ENCODE measurements around the gene TPP1. TPM values are rescaled to one million over a fixed set of nuclear protein-coding genes. Genes with fewer than 3 reads are reported as not detected.
A peak's percentile ranks its signal among the peaks of the same experiment; 100 is the strongest.

The TPP1 gene
- total and polyA plus RNA-seq, 9 of the 15 experiments (the other 6 are each of a cell fraction or from before 2014, with no cell fraction given): 7.5 to 75.8 (median 15.7) TPM

DNA sequence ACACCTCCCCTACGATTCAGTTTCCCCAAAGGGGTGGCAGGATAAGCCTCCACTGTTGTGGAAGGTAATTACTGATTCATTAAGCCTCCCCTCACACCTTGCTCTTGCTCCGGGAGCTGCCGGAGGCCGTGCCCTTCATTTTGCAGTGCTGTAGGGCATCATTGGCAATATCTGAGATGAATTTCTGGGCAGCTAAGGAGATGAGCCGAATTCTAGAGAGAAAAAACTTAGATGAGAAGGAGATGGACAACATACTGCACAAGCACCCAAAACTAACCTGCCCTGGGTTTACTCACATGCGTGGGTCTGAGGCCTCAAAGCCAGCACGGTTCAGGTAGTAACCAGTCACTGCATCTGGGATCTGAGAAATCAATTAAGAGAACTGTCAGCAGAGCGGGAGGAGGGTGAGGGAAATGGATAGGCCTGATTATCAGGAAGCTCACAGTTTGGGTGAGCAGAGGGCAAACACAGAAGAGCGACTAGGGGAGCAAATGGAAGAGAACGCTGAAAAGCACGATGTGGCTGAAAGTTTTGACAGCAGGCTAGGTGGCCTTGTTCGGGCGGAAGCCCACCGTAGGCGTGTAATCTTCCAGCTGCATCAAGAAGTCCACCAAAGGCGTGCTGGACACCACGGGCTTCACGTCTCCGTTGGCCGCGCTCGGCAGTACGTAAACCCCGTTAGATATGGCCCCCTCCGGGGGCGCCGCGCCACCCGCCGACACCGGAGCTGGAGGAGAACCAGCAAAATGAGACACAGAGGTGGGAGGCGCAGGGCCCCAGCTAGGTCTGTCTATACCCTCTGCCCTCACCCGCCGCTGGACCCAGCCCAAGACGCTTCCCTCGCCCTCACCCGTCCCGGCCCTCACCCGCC, 7.9 kb downstream of the TPP1 start (continued):
- TF ChIP-seq, protein P1, sequence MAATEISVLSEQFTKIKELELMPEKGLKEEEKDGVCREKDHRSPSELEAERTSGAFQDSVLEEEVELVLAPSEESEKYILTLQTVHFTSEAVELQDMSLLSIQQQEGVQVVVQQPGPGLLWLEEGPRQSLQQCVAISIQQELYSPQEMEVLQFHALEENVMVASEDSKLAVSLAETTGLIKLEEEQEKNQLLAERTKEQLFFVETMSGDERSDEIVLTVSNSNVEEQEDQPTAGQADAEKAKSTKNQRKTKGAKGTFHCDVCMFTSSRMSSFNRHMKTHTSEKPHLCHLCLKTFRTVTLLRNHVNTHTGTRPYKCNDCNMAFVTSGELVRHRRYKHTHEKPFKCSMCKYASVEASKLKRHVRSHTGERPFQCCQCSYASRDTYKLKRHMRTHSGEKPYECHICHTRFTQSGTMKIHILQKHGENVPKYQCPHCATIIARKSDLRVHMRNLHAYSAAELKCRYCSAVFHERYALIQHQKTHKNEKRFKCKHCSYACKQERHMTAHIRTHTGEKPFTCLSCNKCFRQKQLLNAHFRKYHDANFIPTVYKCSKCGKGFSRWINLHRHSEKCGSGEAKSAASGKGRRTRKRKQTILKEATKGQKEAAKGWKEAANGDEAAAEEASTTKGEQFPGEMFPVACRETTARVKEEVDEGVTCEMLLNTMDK (IDR thresholded peaks at IDR 0.05; ENCODE audit: borderline replicate concordance, insufficient read depth, low read depth, low read length, poor library complexity, severe bottlenecking): no peak
- no peak for TF ChIP-seq RBM14 (IDR thresholded peaks at IDR 0.05; ENCODE audit: borderline replicate concordance, insufficient read depth, low read depth, low read length)
- TF ChIP-seq, protein P2, sequence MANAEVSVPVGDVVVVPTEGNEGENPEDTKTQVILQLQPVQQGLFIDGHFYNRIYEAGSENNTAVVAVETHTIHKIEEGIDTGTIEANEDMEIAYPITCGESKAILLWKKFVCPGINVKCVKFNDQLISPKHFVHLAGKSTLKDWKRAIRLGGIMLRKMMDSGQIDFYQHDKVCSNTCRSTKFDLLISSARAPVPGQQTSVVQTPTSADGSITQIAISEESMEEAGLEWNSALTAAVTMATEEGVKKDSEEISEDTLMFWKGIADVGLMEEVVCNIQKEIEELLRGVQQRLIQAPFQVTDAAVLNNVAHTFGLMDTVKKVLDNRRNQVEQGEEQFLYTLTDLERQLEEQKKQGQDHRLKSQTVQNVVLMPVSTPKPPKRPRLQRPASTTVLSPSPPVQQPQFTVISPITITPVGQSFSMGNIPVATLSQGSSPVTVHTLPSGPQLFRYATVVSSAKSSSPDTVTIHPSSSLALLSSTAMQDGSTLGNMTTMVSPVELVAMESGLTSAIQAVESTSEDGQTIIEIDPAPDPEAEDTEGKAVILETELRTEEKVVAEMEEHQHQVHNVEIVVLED (CRISPR knock-in tag; IDR thresholded peaks at IDR 0.05): no peak
- no peak for TF ChIP-seq ZNF408 (CRISPR knock-in tag; IDR thresholded peaks at IDR 0.05; ENCODE audit: low read depth)
- no peak for TF ChIP-seq ZNF311 (CRISPR knock-in tag; IDR thresholded peaks at IDR 0.05)
- no peak for TF ChIP-seq ESRRA (IDR thresholded peaks at IDR 0.05; ENCODE audit: borderline replicate concordance, low read depth)
- TF ChIP-seq CEBPG (CRISPR knock-in tag; IDR thresholded peaks at IDR 0.05): no peak
- no peak for TF ChIP-seq CEBPG (tag; conservative IDR thresholded peaks at IDR 0.05 in 1 of 2, IDR thresholded peaks at IDR 0.05 in 1 of 2)
- TF ChIP-seq TBL1XR1 (IDR thresholded peaks at IDR 0.05; ENCODE audit: low read length in 2 of 2): no peak
- TF ChIP-seq, protein P3, sequence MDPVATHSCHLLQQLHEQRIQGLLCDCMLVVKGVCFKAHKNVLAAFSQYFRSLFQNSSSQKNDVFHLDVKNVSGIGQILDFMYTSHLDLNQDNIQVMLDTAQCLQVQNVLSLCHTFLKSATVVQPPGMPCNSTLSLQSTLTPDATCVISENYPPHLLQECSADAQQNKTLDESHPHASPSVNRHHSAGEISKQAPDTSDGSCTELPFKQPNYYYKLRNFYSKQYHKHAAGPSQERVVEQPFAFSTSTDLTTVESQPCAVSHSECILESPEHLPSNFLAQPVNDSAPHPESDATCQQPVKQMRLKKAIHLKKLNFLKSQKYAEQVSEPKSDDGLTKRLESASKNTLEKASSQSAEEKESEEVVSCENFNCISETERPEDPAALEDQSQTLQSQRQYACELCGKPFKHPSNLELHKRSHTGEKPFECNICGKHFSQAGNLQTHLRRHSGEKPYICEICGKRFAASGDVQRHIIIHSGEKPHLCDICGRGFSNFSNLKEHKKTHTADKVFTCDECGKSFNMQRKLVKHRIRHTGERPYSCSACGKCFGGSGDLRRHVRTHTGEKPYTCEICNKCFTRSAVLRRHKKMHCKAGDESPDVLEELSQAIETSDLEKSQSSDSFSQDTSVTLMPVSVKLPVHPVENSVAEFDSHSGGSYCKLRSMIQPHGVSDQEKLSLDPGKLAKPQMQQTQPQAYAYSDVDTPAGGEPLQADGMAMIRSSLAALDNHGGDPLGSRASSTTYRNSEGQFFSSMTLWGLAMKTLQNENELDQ (CRISPR knock-in tag; IDR thresholded peaks at IDR 0.05; ENCODE audit: borderline replicate concordance): peak; percentile 73; the same call in 1 of the 2 replicates
- no peak for TF ChIP-seq ZNF589 (CRISPR knock-in tag; IDR thresholded peaks at IDR 0.05; ENCODE audit: low read depth)
- TF ChIP-seq, protein P4, sequence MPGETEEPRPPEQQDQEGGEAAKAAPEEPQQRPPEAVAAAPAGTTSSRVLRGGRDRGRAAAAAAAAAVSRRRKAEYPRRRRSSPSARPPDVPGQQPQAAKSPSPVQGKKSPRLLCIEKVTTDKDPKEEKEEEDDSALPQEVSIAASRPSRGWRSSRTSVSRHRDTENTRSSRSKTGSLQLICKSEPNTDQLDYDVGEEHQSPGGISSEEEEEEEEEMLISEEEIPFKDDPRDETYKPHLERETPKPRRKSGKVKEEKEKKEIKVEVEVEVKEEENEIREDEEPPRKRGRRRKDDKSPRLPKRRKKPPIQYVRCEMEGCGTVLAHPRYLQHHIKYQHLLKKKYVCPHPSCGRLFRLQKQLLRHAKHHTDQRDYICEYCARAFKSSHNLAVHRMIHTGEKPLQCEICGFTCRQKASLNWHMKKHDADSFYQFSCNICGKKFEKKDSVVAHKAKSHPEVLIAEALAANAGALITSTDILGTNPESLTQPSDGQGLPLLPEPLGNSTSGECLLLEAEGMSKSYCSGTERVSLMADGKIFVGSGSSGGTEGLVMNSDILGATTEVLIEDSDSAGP (CRISPR knock-in tag; IDR thresholded peaks at IDR 0.05): no peak
- TF ChIP-seq, protein P5, sequence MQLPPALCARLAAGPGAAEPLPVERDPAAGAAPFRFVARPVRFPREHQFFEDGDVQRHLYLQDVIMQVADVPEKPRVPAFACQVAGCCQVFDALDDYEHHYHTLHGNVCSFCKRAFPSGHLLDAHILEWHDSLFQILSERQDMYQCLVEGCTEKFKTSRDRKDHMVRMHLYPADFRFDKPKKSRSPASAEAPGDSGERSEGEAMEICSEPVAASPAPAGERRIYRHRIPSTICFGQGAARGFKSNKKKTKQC (CRISPR knock-in tag; IDR thresholded peaks at IDR 0.05): 0 out of 2 replicates have a peak, but pooled peaks have one; percentile 11
- no peak for TF ChIP-seq NR3C1 (CRISPR knock-in tag; IDR thresholded peaks at IDR 0.05)
- TF ChIP-seq, protein P6, sequence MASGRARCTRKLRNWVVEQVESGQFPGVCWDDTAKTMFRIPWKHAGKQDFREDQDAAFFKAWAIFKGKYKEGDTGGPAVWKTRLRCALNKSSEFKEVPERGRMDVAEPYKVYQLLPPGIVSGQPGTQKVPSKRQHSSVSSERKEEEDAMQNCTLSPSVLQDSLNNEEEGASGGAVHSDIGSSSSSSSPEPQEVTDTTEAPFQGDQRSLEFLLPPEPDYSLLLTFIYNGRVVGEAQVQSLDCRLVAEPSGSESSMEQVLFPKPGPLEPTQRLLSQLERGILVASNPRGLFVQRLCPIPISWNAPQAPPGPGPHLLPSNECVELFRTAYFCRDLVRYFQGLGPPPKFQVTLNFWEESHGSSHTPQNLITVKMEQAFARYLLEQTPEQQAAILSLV (tag; IDR thresholded peaks at IDR 0.05): no peak

Measured in K562 (cell line).